Choroid plexus epithelial cell (primary cell): ENCODE data around the gene RNPEPL1.

ENCODE experiments used
- DNase-seq: peaks from one replicate; pipeline ENCODE4 v3.0.0-alpha.2; 2010; ENCODE audit warnings: low read depth
- H3K4me3 ChIP-seq: 2 replicates; pipeline ENCODE4 v1.5.1; 2011; ENCODE audit warnings: low read depth, mild to moderate bottlenecking, control low read depth, low read length, moderate library complexity
- CTCF ChIP-seq: conservative IDR thresholded peaks from 2 replicates; pipeline ENCODE4 v1.5.1; 2011; ENCODE audit warnings: low read depth, mild to moderate bottlenecking, control low read depth, inconsistent platforms, low read length, moderate library complexity

The RNPEPL1 gene

GRCh38 chr2:240551288-240551687 is 17.0 kb upstream of the RNPEPL1 start:
- TF ChIP-seq CTCF = no peak

GRCh38 chr2:240551811-240552210 is 16.5 kb upstream of the RNPEPL1 start:
- no peak overlapping the region for H3K4me3 ChIP-seq
- DNase-seq = no peak
- TF ChIP-seq CTCF = no peak

More at GRCh38 chr2:240551288-240551687, 17.0 kb upstream of the RNPEPL1 start:
- no peak overlapping the region for H3K4me3 ChIP-seq
- DNase-seq = no peak

GRCh38 chr2:240553956-240554480 is 14.3 kb upstream of the RNPEPL1 start:
- TF ChIP-seq CTCF = no peak
- H3K4me3 ChIP-seq = no peak overlapping the region
- no peak for DNase-seq

GRCh38 chr2:240554767-240555493 is 13.4 kb upstream of the RNPEPL1 start:
- no peak for DNase-seq
- no peak for TF ChIP-seq CTCF
- H3K4me3 ChIP-seq = no peak overlapping the region

- DNase-seq = no peak
- H3K4me3 ChIP-seq = no peak overlapping the region
- TF ChIP-seq CTCF = no peak
Measured at GRCh38 chr2:240555541-240556250, 12.6 kb upstream of the RNPEPL1 start.

GRCh38 chr2:240556553-240557100 is 11.7 kb upstream of the RNPEPL1 start:
- peak; percentile 76 for TF ChIP-seq CTCF
- H3K4me3 ChIP-seq = peak overlapping the region; percentile 65
- DNase-seq = peak; percentile 66
